Measurements from ENCODE around the gene SLC15A1. TPM values are rescaled to one million over a fixed set of nuclear protein-coding genes. Genes with fewer than 3 reads are reported as not detected.

SLC15A1 gene
- total RNA-seq, 2 donors from 2014 or later, result not detected

DNA sequence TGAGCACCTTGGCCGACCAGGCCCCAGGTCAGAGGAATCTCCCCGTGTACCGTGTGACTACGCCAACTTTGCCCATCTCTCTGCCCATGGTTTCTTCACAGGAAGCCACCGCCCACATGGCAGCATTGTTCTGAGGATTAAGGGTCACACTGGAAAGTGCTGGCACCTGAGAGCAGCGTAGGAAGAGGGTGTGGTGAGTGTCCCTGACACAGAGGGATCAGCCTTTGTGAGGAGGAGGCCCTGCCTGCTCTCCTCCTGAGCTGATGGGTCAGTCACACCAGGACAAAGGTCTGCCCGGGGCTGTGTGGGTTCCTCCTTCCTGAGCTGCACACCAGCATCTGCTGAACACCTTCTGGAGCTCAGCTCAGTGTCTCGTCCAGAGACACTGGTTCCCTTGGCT lies 32.2 kb upstream of the SLC15A1 start:
- Histone ChIP-seq H3K9me3 (no peaks in the 10 kb centered on the region), H3K36me3 (no peaks in the 10 kb centered on the region), H3K27me3 (no peaks in the 10 kb centered on the region), H3K4me3 (no peak overlapping the region), H3K4me1 (no peaks in the 10 kb centered on the region), H3K27ac (no peak overlapping the region)
- DNase-seq (ENCODE audit: low spot score), result no peak
- TF ChIP-seq, protein P1, sequence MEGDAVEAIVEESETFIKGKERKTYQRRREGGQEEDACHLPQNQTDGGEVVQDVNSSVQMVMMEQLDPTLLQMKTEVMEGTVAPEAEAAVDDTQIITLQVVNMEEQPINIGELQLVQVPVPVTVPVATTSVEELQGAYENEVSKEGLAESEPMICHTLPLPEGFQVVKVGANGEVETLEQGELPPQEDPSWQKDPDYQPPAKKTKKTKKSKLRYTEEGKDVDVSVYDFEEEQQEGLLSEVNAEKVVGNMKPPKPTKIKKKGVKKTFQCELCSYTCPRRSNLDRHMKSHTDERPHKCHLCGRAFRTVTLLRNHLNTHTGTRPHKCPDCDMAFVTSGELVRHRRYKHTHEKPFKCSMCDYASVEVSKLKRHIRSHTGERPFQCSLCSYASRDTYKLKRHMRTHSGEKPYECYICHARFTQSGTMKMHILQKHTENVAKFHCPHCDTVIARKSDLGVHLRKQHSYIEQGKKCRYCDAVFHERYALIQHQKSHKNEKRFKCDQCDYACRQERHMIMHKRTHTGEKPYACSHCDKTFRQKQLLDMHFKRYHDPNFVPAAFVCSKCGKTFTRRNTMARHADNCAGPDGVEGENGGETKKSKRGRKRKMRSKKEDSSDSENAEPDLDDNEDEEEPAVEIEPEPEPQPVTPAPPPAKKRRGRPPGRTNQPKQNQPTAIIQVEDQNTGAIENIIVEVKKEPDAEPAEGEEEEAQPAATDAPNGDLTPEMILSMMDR (IDR thresholded peaks at IDR 0.05), result no peak

DNA sequence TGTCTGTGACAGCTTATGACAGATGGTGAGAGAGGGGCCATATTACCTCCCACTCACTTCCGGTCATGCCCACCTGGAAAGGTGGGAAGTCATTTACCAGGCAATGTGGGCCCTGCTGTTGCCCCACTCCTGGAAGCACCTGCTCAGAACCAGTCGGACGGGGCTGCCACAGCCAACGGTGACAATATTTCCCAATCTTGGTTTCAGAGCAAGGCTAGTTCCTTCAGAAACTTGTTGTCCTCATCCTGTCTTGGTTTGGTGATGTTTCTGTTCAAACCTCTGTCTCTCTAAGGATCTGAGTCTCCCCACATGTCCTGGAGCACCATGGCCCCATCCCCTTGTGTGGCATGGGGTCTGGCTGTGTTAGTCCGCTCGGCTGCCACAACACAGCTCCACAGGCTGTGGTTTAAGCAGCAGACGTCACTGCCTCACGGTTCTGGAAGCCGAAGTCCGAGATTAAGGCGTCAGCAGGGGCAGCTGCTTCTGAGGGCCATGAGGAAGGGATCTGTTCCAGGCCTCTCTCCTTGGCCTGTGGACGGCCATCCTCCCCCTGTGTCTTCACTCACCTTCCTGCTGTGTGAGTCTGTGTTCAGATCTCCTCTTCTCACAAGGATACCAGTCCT lies 31.5 kb upstream of the SLC15A1 start:
- TF ChIP-seq, protein P1 (IDR thresholded peaks at IDR 0.05), result no peak

DNA sequence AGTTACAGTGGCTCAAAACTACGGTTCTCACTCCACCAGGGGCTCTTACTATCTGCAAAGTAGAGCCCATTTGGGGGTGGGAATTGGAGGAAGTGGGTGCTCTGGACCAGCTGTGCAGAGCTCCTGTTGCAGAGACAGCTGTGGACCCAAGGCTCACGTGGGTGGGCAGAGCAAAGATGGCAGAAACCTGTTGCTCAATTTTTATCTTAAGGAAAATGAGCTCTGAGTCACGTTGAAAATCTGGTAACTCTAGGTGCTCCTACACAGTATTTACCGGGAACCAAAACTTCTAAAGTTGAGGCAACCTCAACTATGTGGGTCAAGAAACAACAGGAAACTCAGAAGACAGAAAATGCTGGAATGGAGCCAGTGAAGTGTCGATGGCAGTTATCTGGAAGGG lies 30.2 kb upstream of the SLC15A1 start:
- Histone ChIP-seq H3K36me3 (no peaks in the 10 kb centered on the region), H3K4me1 (no peaks in the 10 kb centered on the region), H3K4me3 (no peak overlapping the region), H3K9me3 (no peaks in the 10 kb centered on the region), H3K27me3 (no peaks in the 10 kb centered on the region), H3K27ac (no peak overlapping the region)
- no peak for DNase-seq (ENCODE audit: low spot score)
- TF ChIP-seq, protein P1 (IDR thresholded peaks at IDR 0.05), result no peak

More for the DNA sequence above, 31.5 kb upstream of the SLC15A1 start:
- Histone ChIP-seq H3K4me3 (no peak overlapping the region), H3K27me3 (no peaks in the 10 kb centered on the region), H3K27ac (no peak overlapping the region), H3K4me1 (no peaks in the 10 kb centered on the region), H3K36me3 (no peaks in the 10 kb centered on the region), H3K9me3 (no peaks in the 10 kb centered on the region)
- no peak for DNase-seq (ENCODE audit: low spot score)

DNA sequence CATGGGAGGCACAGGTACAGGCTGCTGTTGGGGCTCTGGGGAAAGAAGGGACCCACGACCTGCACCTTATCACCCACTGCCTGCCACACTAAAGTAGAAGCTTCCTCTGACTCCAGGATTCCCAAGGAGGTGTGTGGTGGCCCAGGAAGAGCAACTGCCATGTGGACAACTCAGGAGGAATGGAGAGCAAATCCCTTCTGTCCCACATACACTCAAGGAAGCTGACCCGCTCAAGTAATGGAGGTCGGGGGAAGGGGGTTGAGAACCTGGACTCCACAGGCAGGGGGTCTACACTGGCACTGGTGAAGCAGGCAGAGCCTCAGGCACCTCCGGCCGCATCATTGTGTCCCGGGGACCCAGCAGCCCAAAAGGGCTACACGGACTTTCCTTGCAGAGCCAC lies 29.4 kb upstream of the SLC15A1 start:
- Histone ChIP-seq H3K27me3 (no peaks in the 10 kb centered on the region), H3K4me1 (no peaks in the 10 kb centered on the region), H3K27ac (no peak overlapping the region), H3K36me3 (no peaks in the 10 kb centered on the region), H3K4me3 (no peak overlapping the region), H3K9me3 (no peaks in the 10 kb centered on the region)
- TF ChIP-seq, protein P1 (IDR thresholded peaks at IDR 0.05), result no peak
- DNase-seq (ENCODE audit: low spot score), result no peak

DNA sequence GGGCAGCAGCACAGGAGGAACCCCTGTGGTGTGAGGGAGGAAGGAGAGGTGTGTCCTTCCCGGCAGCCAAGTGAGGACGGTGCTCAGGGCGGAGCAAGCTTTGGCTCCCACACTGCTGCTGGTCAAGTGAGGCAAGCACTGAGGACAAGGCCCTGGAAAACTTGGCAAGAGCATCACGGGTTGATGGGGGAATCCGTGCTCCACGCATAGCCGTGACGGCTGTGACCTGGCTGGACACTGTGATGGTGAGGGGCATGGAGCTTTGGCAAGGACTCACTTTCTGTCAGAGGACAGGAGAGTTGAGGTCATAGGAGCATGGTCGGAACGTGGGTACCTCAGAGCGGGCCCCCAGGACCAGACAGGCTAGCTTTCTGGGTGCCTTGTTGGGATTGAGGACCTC lies 29.0 kb upstream of the SLC15A1 start:
- no peak overlapping the region for H3K4me3 ChIP-seq
- TF ChIP-seq, protein P1 (IDR thresholded peaks at IDR 0.05), result no peak
- H3K27me3 ChIP-seq, result no peaks in the 10 kb centered on the region
- DNase-seq (ENCODE audit: low spot score), result no peak
- H3K36me3 ChIP-seq, result no peaks in the 10 kb centered on the region
- no peak overlapping the region for H3K27ac ChIP-seq
- no peaks in the 10 kb centered on the region for H3K4me1 ChIP-seq
- no peaks in the 10 kb centered on the region for H3K9me3 ChIP-seq

DNA sequence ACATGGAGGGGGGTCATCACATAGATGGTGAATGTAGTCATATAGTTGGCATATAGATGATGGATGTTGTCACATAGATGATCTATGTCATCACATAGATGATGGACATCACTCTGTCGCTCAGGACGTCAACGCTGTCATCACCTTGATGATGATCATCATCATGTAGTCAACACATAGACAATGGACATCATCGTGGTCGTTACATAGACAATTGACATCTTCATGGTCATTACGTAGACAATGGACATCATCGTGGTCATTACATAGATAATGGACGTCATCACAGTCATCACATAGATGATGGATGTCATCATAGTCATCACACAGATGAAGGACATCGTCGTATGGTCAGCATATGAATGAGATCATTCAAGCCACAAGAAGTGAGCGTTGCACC lies 28.6 kb upstream of the SLC15A1 start:
- TF ChIP-seq, protein P1 (IDR thresholded peaks at IDR 0.05), result no peak
- DNase-seq (ENCODE audit: low spot score), result no peak
- Histone ChIP-seq H3K27me3 (no peaks in the 10 kb centered on the region), H3K4me3 (no peak overlapping the region), H3K36me3 (no peaks in the 10 kb centered on the region), H3K27ac (no peak overlapping the region), H3K9me3 (no peaks in the 10 kb centered on the region), H3K4me1 (no peaks in the 10 kb centered on the region)
